ENCODE measurements around the gene LRP5.

LRP5 gene

DNA sequence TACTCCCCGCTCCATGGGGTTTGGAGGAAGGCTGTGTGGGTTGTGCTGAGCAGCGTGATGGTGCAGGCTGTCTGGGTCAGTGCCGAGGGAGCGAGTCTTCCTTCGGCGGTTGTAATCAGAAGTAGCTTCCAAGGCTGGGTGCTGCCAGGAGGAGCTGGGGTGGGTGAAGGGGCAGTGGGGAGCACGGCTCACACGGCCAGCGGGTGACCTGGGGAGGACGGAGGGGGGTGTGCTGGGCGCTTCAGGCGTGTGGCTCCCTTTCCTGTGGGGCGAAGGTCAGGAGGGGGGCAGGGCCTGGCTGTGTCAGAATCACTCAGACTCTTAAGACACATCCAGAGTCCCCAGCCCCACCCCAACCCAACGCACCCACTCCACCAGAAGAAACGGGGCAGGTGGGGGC, 60.2 kb downstream of the LRP5 start:
- DNase-seq = no peak

DNA sequence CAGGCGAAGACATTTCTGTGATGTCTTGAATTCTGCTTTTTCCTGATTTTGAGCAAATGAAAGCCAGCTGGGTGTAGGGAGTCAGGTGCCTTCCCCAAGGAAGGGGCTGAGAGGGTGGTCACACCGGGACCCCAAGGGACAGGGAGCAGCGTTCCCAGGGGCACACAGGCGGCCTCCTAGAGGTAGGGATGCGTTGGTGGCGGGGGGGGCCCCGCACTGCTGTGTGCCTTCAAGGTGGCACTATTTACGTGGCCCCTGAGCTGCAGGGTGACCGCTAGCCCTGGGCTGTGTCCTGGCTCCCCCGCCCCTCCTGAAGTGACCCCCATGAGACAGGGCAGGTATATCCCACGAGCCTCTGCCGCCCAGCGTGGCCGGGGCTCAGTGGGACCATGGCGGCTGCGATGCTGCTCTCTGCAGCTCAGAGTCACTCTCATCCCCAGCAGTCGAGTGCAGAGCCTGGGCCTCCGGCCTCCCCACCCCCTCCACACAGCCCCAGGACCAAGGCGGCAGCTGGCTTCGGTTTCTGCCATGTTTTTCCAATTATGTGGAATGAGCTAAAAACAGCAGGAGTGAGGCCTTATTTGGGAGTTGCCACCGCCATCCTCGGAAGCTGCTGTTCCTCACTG, 60.9 kb downstream of the LRP5 start:
- peak; percentile 25 for DNase-seq

DNA sequence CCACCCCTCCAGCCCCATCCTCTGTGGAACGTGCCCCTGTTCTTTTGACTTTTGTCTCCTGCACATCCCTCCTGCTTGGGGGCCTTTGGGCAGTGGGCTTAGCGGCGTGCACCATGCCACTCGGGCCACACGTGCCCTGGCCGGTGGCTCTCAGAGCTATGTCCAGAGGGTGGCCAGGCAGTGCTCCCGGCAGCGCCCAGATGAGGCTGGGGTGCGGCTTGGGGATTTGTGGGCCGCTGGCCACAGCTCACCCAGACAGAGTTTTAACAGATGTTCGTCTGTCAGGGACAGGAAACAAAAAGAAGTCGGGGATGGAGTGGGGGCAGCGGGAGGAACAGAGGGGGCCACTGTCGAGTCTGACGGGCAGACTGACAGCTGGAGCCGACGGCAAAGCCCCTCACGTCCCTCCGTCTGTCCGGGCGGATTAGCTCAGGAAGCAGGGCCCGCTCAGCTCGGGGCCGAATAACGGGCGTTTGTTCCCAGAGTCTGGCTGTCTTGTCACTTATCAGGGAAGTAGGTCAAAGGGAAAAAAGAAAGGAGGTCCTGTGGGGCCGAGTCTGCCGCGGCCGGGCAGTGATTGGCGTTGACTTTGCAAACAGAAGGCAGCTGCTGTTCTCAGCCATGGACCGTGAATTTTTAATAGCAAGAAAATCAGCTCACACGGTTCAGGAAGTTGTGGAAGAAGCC, 61.6 kb downstream of the LRP5 start:
- DNase-seq = peak; percentile 65

DNA sequence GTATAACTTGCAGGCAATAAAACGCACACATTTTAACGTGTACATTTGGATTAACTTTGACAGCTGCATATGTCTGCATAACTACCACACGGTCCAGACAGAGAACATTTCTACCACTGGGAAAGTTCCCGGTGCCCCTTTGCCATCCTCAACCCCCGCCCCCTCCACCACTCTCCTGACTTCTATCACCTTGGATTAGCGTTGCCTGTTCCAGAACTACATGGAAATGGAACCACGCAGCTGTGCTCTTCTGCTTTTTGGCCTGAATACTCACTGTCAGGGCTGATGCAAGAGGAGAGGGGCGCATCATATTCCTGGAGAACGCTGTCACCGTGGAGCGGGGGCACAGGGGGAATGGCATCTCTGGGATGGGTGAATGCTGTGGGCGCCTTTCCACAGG, 62.1 kb downstream of the LRP5 start:
- DNase-seq = no peak

DNA sequence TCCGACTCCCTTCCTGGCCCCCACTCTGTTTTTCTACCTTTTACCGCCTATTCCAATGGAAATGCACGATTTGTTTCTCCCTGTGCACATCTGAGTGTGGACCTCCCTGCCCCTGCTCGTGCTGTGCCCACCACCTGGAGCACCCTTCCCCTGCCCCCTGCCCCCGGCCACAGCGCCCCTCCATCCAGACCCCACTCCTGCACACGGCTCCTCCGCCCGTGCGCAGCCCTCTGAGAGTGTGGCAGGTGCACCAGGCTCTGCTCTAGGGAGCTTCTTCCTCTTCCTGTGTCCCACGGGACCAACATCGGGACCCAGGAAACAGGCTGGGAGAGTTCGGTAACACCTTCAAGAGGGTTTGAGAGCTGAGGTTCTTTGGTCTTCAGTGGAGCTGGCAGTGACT, 62.9 kb downstream of the LRP5 start:
- DNase-seq = no peak

DNA sequence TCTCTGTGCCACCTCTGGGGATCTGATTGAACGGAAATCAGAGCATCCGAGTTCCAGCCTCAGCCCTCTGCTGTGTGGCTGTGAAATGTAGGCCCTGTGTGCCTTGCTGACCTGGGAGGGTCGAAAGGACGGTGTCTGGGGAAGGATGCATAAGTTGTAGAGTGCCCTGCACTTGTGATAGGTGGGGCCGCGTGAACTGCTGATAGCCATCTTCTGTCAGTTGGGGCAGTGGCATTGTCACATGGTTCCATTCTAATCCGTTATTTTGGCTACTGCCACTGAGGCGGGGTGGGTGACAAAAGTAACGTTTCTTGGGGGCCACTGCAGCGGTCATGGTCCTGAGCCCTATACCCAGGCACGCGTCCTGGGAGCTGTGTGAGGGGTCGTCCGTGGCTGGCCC, 63.4 kb downstream of the LRP5 start:
- DNase-seq = no peak

DNA sequence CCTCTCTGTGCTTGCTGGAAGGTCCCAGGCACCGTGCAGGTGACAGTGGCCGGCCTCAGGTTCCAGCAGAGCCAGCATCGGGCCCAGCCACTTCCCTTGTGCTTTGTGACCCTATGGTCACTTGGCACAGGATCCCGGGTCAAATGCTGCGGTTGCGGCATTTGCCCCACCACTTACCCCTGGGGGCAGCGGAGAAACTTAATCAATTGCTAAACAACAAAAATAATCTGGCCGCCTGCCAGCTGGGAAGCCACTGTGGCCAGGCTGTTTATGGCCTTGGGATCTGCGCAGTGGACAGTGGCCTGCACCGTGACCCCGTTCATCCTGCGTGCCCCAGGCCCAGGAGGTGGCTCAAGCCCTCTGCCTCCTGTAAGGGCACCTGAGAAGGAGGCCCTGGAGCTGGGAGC, 65.0 kb downstream of the LRP5 start:
- no peak for DNase-seq

DNA sequence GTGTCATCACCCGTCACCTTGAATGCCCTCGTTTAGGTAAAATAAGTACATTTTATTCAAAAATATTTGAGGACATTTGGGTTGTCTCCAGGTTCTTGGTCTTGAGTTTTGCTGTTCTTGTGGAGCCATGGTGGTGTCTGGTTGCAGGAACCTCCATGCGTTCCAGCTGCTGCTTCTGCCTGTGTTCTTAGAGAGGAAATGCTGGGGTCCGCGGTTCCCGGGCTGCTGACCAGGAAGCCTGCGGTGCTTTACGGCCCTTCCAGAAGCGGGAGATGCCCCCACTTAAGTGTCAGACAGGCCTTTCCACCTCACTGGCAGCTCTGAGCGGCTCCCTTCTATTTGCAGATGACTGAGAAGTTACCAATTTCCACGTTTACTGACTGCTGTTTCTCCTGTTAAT, 66.8 kb downstream of the LRP5 start:
- DNase-seq = no peak

DNA sequence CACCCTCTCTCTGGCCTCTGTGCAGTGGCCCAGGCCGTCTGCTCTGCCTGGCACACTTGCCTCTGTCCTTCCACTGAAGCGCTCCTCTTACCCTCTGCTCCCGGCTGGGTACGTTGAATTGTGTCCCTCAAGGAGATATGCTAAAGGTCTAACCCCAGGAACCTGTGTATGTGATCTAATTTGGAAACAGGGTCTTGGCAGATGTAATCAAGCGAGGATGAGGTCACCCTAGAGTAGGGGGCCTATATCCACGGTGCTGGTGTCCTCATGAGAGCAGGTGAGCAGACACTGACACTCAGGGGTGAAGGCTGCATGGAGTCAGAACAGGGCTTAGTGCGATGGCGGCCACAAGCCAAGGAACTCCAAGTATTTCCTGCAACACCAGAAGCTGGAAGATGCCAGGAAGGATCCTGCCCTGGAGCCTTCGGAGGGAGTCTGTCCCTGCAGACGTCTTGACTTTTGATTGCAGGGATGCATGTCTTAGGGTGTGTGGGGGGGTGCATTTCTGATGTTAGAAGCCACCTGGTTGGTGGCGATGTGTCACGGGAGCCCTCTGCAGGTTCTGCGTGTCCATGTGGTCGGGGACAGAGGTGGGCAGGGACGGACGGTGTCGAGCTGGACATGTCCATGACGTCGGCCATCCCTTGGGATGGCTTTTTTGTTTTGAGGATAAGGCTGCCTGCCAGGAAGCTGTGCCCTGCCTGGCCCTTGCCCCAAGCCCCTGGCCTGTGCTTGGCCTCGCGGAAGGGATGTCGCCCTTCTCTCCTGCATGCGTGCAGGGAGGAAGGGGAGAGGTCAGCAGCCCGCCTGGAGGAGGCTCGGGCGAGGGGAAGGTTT, 68.6 kb downstream of the LRP5 start:
- no peak for DNase-seq

DNA sequence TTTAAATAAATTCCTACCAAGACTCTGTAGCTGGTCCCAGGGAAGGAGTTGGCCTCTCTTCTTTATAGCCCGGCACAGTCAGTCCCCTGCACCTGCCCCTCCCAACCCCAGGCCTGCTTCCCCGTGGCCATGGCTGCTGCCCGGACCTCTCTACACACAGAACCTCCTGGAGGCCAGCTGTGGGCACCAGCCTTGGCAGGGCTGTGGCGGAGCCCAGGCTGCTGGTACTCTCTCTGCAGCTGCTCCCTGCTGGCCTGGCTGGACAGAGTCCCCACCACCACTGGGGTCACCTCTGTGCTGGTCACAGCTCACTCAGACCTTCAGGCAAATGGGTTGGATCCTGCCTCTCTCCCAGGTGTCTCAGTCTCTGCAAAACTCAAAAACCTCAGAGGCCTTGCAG, 69.3 kb downstream of the LRP5 start:
- no peak for DNase-seq

DNA sequence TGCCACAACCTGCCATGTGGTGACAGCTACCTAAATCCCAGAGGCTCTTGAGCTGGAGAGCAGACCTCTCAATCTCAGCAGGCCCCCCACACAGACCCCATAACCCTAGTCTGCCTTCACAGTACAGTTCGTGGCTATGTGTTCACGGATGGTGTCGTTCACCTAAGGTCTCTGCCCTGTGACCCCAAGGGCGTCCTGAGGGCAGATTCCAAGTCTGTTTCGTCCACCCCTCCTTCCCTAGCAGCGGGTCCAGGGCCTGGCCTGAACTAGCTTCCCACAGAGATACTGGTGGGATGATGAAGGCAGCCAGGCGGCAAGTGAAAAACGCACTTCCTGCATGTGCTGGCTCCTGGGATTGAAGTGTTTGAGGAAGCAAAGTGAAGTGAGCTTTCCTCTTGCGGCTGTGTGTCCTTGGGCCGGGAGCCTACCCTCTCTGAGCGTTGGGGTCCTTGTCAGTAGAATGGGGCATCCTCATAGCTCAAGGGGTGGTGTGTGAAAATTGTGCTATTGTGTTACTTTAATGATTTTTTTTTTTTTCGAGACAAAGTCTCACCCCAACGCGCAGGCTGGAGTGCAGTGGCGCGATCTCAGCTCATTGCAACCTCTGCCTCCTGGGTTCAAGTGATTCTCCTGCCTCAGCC, 70.1 kb downstream of the LRP5 start:
- DNase-seq = no peak

DNA sequence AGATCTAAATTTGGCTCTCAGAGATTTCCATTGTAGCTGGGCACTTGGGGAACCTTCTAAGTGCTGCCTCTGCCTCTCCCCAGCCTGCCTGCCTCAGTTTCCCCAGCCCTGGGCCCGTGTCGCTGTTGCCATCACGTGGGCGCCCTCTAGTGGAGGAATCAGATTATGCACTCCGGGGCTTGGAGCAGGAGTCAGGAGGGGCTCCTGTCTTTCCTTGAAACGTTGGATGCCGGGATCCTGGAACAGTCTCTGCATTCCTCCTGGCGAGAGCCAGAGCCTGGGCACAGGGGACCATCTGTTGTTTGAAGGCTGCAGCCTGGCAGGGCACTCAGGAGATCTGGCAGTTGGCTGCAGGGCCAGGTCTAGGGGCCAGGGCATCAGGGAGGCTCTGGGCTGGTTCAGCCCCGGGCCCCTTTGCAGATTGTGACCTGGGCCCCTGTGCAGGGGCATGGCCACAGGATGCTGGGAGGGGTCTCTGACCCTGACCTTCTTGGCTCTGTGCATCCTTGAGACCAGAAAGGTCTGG, 71.6 kb downstream of the LRP5 start:
- DNase-seq = peak; percentile 54

DNA sequence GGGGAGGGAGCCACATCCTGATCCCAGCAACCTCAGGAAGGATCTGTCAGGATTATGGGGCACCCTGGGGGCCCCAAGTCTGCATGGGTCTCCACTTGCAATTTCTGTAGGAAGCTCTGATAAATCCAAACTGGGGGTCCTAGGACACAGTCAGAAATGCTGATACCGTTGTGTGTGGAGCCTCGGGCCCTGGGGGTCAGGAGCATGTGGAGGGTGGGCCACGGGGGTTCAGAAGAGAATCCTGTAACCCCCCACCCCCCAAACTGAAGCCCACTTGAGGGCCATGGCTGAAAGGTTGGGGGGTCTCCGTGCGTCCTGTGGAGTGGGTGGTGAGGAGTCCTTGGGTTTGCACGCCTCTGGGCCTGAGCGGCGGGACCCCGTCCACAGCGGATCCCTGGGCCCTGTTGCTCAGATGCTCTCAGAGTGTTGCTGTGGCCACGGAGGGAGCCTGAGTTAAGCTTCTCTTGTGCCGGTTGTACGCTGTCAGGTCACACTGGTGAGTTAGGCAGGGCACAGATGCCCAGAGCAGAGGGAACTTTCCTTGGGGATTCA, 72.2 kb downstream of the LRP5 start:
- DNase-seq = no peak

DNA sequence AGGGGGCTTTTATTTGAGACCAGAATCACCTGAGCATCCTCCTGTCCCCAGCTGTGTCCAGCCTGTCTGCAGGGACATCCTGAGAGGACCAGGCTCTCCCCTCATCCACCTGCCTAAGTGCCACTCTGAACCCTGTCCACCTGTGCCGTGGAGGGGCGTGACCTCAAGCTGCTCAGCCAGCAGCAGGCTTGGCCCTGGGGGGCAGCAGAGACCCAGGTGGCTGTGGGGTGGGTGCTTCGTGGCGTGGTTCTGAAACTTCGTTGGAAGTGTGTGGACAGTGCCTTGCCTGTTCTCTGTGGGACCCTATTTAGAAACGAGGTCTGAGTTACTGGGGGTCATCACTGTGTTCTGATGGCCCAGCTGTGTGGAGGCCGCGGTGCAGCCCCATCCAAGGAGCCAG, 72.7 kb downstream of the LRP5 start:
- DNase-seq = no peak

DNA sequence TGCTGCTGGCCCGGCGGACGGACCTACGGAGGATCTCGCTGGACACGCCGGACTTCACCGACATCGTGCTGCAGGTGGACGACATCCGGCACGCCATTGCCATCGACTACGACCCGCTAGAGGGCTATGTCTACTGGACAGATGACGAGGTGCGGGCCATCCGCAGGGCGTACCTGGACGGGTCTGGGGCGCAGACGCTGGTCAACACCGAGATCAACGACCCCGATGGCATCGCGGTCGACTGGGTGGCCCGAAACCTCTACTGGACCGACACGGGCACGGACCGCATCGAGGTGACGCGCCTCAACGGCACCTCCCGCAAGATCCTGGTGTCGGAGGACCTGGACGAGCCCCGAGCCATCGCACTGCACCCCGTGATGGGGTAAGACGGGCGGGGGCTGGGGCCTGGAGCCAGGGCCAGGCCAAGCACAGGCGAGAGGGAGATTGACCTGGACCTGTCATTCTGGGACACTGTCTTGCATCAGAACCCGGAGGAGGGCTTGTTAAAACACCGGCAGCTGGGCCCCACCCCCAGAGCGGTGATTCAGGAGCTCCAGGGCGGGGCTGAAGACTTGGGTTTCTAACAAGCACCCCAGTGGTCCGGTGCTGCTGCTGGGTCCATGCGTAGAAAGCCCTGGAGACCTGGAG, 74.1 kb downstream of the LRP5 start:
- no peak for DNase-seq

DNA sequence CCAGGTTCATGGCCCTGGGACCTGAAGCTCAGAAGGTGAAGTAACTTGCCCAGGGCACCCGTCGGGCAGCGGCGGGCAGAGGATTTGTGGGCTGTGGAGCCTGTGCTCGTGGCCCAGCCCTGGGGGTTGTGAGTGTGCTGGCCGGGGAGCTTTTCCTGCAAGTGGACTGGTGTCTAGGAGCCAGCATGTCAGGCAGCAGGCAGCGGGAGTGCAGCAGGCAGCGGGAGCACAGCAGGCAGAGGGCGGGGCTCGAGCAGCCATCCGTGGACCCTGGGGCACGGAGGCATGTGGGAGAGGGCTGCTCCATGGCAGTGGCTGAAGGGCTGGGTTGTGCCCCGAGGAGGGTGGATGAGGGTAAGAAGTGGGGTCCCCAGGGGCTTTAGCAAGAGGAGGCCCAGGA, 75.4 kb downstream of the LRP5 start:
- peak; percentile 21 for DNase-seq

DNA sequence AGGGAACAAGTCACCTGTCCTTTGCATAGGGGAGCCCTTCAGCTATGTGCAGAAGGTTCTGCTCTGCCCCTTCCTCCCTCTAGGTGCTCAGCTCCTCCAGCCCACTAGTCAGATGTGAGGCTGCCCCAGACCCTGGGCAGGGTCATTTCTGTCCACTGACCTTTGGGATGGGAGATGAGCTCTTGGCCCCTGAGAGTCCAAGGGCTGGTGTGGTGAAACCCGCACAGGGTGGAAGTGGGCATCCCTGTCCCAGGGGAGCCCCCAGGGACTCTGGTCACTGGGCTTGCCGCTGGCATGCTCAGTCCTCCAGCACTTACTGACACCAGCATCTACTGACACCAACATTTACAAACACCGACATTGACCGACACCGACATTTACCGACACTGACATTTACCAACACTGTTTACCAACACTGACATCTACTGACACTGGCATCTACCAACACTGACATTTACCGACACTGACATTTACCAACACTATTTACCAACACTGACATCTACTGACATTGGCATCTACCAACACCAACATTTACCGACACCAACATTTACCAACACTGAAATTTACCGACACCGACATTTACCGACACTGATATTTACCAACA, 76.3 kb downstream of the LRP5 start:
- no peak for DNase-seq

DNA sequence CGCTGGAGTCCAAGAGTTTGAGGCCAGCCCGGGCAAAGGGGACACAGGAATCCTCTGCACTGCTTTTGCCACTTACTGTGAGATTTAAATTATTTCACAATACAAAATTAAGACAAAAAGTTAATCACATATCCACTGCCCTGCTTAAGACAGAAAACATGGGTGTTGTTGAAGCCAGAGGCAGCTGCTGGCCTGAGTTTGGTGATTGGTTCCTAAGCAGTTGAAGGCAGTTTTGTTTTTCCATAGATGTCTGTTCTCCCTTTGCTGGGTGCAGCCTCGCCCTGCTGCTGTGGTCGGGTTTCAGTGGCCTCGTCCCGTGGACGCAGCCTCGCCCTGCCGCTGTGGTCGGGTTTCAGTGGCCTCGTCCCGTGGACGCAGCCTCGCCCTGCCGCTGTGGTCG, 77.9 kb downstream of the LRP5 start:
- DNase-seq = no peak

DNA sequence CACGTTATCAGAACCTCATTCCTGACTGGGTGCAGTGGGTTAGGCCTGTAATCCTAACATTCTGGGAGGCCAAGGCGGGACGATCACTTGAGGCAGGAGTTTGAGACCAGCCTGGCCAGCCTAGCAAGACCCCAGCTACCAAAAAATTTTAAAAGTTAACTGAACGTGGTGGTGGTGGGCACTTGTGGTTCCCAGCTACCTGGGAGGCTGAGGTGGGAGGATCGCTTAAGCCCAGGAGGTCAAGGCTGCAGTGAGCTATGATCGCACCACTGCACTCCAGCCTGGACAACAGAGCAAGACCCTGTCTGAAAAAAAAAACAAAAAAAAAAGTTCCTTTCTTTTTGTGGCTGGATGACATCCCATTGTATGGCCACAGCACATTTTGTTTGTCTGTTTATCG, 80.4 kb downstream of the LRP5 start:
- DNase-seq = no peak

DNA sequence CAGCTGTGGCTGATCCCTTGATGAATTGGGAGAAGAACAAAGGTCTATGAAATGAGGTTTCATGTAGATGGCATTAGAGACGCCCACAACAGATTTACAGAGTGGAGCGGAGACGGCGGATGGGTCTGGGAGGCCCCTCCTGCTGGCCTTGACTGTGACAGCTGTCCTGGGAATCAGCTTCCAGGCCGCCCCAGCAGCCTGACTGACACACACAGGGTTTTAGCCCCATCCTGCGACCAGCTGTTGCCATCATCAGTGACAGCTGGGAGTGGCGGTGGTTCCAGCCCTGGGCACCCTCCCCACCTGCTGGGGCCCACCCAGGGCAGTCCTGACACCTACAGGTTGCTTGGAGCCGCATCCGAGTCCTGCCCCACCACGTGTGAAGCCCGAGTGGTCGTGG, 84.1 kb downstream of the LRP5 start:
- peak; percentile 47 for DNase-seq

DNA sequence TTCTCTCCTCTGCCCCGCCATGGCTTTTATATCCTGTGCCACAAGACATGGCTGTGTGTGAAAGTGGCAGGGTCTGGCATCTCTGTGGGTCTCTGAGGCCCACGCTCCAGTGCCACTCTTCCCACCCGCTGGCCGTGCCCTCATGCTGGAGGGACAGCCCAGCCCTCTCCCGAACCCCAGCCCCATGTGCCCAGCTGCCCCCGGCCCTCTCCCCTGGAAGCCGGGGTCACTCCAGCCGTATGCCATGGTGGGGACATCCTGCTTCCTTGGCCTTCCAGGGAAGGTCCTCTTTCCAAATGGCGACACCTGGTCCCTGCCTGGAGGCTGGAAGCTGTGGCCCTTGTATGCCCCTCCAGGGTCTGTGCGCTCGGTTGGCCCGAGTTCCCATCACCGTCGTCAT, 84.9 kb downstream of the LRP5 start:
- DNase-seq = no peak

Data from NCI-H69 (cell line).